SKM-1 treated with dmso at 0.1 percent for 144 hours (cell line): ENCODE measurements around the gene PHF2.
A peak's percentile ranks its signal among the peaks of the same experiment; 100 is the strongest.

ENCODE experiments used
- DNase-seq: peaks from one replicate; lab custom pipeline; 2025; ENCODE audit not compliant: unreplicated experiment; lab: John Stamatoyannopoulos, UW

PHF2 gene

GRCh38 chr9:93675336-93676150 lies 99.2 kb downstream of the PHF2 start:
- no peak for DNase-seq

GRCh38 chr9:93676310-93677047 lies 100.1 kb downstream of the PHF2 start:
- DNase-seq: no peak

GRCh38 chr9:93677048-93677571 lies 100.7 kb downstream of the PHF2 start:
- DNase-seq: no peak

- DNase-seq: no peak
These were observed 101.3 kb downstream of the PHF2 start for GRCh38 chr9:93677641-93678136.

GRCh38 chr9:93678199-93679019 lies 102.0 kb downstream of the PHF2 start:
- no peak for DNase-seq

- no peak for DNase-seq
These were observed 103.4 kb downstream of the PHF2 start for GRCh38 chr9:93679536-93680442.

GRCh38 chr9:93680443-93681268 lies 104.3 kb downstream of the PHF2 start:
- DNase-seq: no peak

- DNase-seq: no peak
These were observed 105.1 kb downstream of the PHF2 start for GRCh38 chr9:93681269-93682154.

GRCh38 chr9:93682155-93682968 lies 106.0 kb downstream of the PHF2 start:
- DNase-seq: peak; percentile 27

GRCh38 chr9:93683331-93684134 lies 107.1 kb downstream of the PHF2 start:
- no peak for DNase-seq

GRCh38 chr9:93684161-93684765 lies 107.9 kb downstream of the PHF2 start:
- DNase-seq: no peak

GRCh38 chr9:93684806-93685543 lies 108.6 kb downstream of the PHF2 start:
- peak; percentile 10 for DNase-seq

- no peak for DNase-seq
These were observed 109.9 kb downstream of the PHF2 start for GRCh38 chr9:93686127-93686879.

GRCh38 chr9:93686880-93687236 lies 110.5 kb downstream of the PHF2 start:
- DNase-seq: no peak

- DNase-seq: no peak
These were observed 114.2 kb downstream of the PHF2 start for GRCh38 chr9:93690618-93691017.
